ENCODE measurements around the gene PFN1. TPM values are rescaled to one million over a fixed set of nuclear protein-coding genes. Genes with fewer than 3 reads are reported as not detected.

Gene PFN1
- total and polyA plus RNA-seq, 10 of the 15 experiments (the other 5 are each of a cell fraction or from before 2014, with no cell fraction given) = 154 to 3,892 (median 1,918) TPM

GRCh38 chr17:4934173-4934979 is 14.0 kb downstream of the PFN1 start (continued):
- TF ChIP-seq POLR2AphosphoS5 (IDR thresholded peaks at IDR 0.05; ENCODE audit: low read length) = peak; percentile 29; the same call in 1 of the 2 replicates
- TF ChIP-seq STAT1 (conservative IDR thresholded peaks at IDR 0.05) = no peak
- no peak for TF ChIP-seq USF2 (IDR thresholded peaks at IDR 0.05; ENCODE audit: borderline replicate concordance, low read depth, low read length)
- no peak for TF ChIP-seq E2F4 (IDR thresholded peaks at IDR 0.05; ENCODE audit: low read depth, low read length)
- no peak for TF ChIP-seq JUND (IDR thresholded peaks at IDR 0.05; ENCODE audit: low read depth, low read length)
- no peak for TF ChIP-seq SMAD1 (IDR thresholded peaks at IDR 0.05; ENCODE audit: low read depth, partially characterized antibody)
- TF ChIP-seq BCL11A (IDR thresholded peaks at IDR 0.05; ENCODE audit: low read depth, low read length) = no peak
- no peak for TF ChIP-seq SUPT20H (IDR thresholded peaks at IDR 0.05; ENCODE audit: borderline replicate concordance, control insufficient read depth, low read depth, low read length)
- no peak for TF ChIP-seq RB1 (IDR thresholded peaks at IDR 0.05; ENCODE audit: borderline replicate concordance)
- TF ChIP-seq POLR2A (IDR thresholded peaks at IDR 0.05; ENCODE audit: low read depth, low read length) = peak; percentile 62
- no peak for TF ChIP-seq BRCA1 (IDR thresholded peaks at IDR 0.05; ENCODE audit: low read depth, low read length)
- TF ChIP-seq ATF7 (IDR thresholded peaks at IDR 0.05; ENCODE audit: low read depth) = no peak
- TF ChIP-seq ZNF24 (IDR thresholded peaks at IDR 0.05) = no peak
- no peak for TF ChIP-seq RELA (IDR thresholded peaks at IDR 0.05; ENCODE audit: borderline replicate concordance, partially characterized antibody)
- no peak for TF ChIP-seq ZNF592 (IDR thresholded peaks at IDR 0.05)
- no peak for TF ChIP-seq ATF3 (IDR thresholded peaks at IDR 0.05; ENCODE audit: borderline replicate concordance, extremely low read depth, low read depth, low read length)
- no peak for TF ChIP-seq WRNIP1 (IDR thresholded peaks at IDR 0.05; ENCODE audit: borderline replicate concordance, low read depth, low read length)
- TF ChIP-seq CREM (IDR thresholded peaks at IDR 0.05; ENCODE audit: low read depth) = no peak
- TF ChIP-seq GABPA (IDR thresholded peaks at IDR 0.05; ENCODE audit: low read depth) = no peak
- no peak for TF ChIP-seq SP1 (IDR thresholded peaks at IDR 0.05; ENCODE audit: low read depth, low read length)
- no peak for TF ChIP-seq YBX1 (IDR thresholded peaks at IDR 0.05)

Measured in GM12878 (cell line).